GM19372 (cell line): ENCODE measurements around the gene ALDOB.

ENCODE experiments used
- ATAC-seq: cut with Tn5 transposase; IDR thresholded peaks from one replicate; pipeline ENCODE4 v1.9.1; 2021; ENCODE audit warnings: mild to moderate bottlenecking, low read depth, moderate library complexity; ENCODE audit not compliant: unreplicated experiment

The ALDOB gene

GRCh38 chr9:101458963-101459631 is 23.5 kb upstream of the ALDOB start:
- ATAC-seq: peak; percentile 95

- ATAC-seq: no peak
Measured at GRCh38 chr9:101457003-101457402, 21.4 kb upstream of the ALDOB start.

DNA sequence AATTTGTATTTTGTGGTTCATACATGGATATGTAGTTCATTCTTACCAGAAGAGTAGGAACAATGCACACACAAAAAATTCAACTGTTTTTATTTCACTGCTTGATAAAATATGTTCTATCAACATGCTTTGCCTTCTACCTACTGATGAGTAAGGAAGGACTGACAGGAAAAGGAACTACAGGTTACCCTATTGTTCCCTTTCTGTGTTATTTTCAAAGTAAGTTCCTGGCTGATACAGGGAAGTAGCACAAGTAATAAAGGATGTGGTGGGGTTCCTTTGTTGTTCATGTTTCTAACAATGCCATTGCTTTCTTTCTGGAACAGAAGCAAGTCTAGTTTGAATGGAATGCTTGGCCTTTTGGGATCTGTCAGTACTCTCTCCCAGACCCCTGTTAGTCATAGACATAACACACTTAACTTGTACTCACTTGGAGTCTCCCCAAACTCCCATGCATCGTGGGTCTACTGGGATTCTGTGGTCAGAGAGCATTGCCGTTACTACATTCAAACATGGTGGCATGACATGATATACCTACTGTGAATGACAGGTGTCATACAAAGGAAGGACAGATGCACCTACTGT is 20.2 kb upstream of the ALDOB start:
- no peak for ATAC-seq

- no peak for ATAC-seq
Measured at GRCh38 chr9:101453776-101454570, 18.4 kb upstream of the ALDOB start.

DNA sequence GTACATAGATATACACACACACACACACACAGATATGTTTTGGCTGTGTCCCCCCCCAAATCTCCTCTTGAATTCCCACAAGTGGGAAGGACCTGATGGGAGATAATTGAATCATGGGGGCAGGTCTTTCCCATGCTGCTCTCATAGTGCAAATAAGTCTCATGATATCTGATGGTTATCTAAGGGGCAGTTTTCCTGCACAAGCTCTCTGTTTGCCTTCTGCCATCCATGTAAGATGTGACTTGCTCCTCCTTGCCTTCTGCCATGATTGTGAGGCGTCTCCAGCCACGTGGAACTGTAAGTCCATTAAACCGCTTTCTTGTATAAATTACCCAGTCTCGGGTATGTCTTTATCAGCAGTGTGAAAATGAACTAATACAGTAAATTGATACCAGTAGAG is 15.9 kb upstream of the ALDOB start:
- ATAC-seq: no peak

GRCh38 chr9:101450931-101451330 is 15.4 kb upstream of the ALDOB start:
- no peak for ATAC-seq

DNA sequence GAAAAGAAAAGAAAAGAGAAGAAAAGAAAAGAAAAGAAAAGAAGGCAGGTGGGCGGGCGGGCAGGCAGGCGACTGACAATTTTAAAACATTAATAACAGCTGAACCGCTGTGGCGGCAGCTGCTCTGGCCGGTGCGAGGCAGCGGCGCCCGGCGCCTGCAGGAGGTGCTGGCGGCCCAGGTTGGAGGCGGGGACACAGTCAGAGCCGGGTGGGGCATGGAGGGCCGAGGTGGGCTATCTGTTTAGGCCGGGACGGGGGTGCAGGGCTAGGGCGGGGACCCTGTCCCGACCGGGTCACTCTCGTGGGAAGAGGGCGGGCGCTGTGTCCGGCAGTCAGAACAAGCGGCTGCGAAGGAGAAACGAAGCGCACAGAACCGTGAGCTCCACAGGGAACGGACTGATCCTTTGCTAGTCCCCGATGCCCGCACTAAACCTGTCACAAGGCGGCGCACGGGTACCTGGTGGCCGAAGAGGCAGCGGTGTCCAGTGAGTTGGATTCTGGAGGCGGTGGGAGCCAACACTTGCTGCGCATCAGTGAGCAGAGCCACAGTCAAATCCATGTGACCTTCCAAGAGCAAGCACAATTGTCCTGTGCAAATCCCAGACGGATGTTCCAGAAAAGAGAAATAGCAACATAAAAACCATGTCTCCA is 13.6 kb upstream of the ALDOB start:
- peak; percentile 95 for ATAC-seq

- no peak for ATAC-seq
Measured at GRCh38 chr9:101448680-101449070, 13.1 kb upstream of the ALDOB start.

DNA sequence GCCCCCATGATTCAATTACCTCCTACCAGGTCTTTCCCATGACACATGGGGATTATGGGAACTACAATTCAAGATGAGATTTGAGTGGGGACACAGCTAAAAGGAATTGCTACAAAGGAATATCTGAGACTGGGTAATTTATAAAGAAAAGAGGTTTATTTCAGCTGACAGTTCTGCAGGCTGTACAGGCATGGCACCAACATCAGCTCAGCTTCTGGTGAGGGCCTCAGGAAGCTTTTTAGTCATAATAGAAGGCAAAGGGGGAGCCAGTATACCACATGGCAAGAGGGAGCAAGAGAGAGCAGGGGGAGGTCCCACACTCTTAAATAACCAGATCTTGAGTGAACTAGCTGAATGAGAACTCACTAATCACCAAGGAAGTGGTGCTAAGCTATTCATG is 11.2 kb upstream of the ALDOB start:
- ATAC-seq: no peak

DNA sequence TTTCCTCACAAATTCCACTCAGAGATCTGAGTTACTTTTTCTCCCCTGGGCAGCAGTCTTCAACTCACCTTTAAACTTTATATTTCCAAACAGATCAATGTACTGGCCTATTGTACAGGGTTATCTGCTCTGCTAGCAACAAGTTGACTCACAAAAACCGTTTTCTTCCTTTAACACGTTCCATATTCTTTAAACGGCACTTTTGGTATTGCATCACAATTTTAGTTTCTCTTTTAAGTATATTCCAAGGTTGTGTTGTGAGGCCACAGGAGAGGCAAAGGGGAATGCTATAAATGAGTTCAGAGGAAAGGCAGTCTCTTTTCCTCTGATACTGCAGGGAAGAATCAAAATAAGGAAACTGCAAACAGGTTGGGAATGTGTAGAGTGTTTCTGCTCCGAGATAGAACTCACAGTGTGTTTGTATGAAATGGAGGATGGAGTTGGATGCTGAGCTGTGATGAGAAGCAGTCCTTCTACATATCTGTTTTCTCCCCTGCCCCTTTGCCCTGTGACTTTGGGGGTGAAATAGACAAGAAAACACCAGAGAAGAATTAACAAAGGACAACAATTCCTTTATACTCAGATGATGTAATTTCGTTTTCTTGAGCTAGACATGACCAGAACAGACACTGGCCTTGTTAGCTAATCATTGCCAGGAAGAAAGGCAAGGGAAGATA is 9.9 kb upstream of the ALDOB start:
- ATAC-seq: no peak

DNA sequence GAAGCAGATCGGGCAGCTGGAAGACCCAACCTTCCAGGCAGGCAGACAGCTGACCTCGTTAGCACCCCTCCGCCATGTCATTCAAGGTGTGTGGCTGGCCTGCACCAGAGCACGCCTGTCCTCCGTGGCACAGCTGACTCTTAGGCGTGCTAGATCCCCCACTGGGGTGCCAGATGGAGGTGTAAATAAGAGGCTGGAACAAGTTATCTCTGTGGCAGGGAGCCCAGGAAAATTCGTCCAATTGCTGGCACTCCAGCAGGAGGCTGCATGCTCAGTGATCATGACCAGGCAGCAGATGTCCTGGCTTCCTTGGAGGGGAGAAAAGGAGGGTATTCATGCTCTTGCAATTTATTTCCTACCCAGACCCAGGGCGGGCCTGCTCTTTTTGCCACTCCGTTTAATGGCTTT is 7.8 kb upstream of the ALDOB start:
- no peak for ATAC-seq

- no peak for ATAC-seq
Measured at GRCh38 chr9:101442736-101443135, 7.2 kb upstream of the ALDOB start.

GRCh38 chr9:101442318-101442717 is 6.7 kb upstream of the ALDOB start:
- no peak for ATAC-seq

GRCh38 chr9:101440714-101441230 is 5.2 kb upstream of the ALDOB start:
- no peak for ATAC-seq

DNA sequence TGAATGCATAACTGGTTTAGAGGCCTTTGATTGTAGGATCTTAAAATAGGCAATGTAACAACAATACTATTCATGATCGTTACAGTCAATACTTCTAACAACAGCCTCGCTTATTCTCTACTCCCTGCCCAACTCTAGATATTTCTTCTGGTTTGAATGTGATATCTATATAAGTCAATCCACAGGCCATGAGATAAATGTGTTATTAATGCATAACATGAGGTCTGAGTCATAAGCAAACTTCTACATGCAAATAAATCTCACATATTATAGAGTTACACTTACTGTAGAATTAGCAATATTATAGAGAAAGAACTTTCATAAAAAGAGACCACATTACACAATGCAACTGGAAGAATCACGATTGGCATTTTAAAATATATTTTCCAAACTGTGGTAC is 2.9 kb upstream of the ALDOB start:
- ATAC-seq: no peak

DNA sequence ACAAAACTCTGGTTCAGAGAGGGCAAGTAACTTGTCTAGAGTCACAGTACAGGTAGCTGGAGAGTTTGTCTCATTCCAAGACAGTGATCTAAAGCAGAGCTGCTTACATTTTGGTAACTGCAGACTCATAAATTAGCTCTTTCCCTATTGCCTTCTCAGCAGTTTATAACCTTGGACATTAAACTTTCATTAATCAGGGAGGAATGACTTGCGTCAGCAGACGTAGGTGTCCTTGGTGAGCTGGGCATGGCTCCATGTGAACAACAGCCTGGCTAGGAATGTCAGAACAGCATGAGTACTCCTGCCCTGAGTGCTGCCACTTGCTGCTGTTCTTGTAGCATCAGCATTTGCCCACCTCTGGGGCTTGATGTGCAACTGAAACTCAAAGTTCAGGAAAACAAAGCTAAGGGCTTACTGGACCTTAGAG is 2.2 kb upstream of the ALDOB start:
- ATAC-seq: no peak

DNA sequence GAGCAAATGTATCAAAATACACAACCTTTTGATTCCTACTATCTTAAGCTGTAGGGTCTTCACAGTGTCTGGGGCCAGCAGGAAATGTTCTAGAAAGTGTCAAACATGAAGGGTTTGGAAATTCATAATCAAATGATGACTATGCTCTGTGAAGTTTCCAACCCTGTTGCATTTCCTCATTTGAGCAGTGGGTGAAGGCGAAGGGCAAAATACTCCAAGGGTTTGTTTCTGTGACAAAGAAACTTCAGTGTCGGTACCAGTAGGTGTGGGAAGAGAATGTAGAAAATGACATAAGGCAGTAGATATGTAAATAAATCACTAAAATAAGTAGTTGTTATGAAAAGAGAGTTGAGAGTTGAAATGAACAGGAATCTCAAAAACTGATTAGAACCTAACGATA is 576 bp downstream of the ALDOB start:
- no peak for ATAC-seq

- no peak for ATAC-seq
Measured at GRCh38 chr9:101433229-101433628, 2.3 kb downstream of the ALDOB start.

- no peak for ATAC-seq
Measured at GRCh38 chr9:101432740-101433139, 2.8 kb downstream of the ALDOB start.

- no peak for ATAC-seq
Measured at GRCh38 chr9:101432171-101432570, 3.4 kb downstream of the ALDOB start.
